ENCODE measurements around the gene LRRC3C. TPM values are rescaled to one million over a fixed set of nuclear protein-coding genes. Genes with fewer than 3 reads are reported as not detected.
"Not testable (repeated sequence)": the region's sequence is repeated elsewhere in the genome, so short reads cannot be mapped to it uniquely, and the experiment has no call there.

LRRC3C gene
- polyA plus RNA-seq, 3 donors = not detected

GRCh38 chr17:39946551-39947330 is 19.2 kb downstream of the LRRC3C start:
- Histone ChIP-seq H3K4me3 (replicated peaks in 1 of 3; ENCODE audit: low read depth in 2 of 3, low read length in 3 of 3) (no peak overlapping the region), H3K9me3 (replicated peaks in 1 of 2; ENCODE audit: control insufficient read depth in 1 of 2, insufficient read depth in 1 of 2, low read length in 2 of 2) (no peaks in the 10 kb centered on the region), H4K20me1 (ENCODE audit: insufficient read depth, low read length) (no peaks in the 10 kb centered on the region), H2AFZ (ENCODE audit: insufficient read depth, low read depth, low read length, poor library complexity, severe bottlenecking) (no peak overlapping the region), H3K4me2 (replicated peaks; ENCODE audit: extremely low read depth, low read length, poor library complexity, severe bottlenecking) (no peak overlapping the region), H3K4me1 (ENCODE audit: control insufficient read depth in 1 of 2, insufficient read depth in 2 of 2, low read length in 2 of 2) (no peaks in the 10 kb centered on the region), H3K79me2 (ENCODE audit: insufficient read depth, low read length) (no peaks in the 10 kb centered on the region), H3K9ac (ENCODE audit: insufficient read depth, low read length, poor library complexity, severe bottlenecking) (no peak overlapping the region), H3K27me3 (ENCODE audit: control insufficient read depth in 2 of 2, insufficient read depth in 2 of 2, low read length in 2 of 2) (no peaks in the 10 kb centered on the region), H3K27ac (ENCODE audit: low read depth in 1 of 2, low read length in 2 of 2) (no peak overlapping the region), H3K36me3 (replicated peaks in 1 of 2; ENCODE audit: control insufficient read depth in 1 of 2, insufficient read depth in 2 of 2, low read length in 2 of 2) (no peaks in the 10 kb centered on the region)
- no peak overlapping the region for H3K27ac Mint-ChIP-seq
- H3K36me3 Mint-ChIP-seq = no peaks in the 10 kb centered on the region
- H3K4me3 Mint-ChIP-seq = no peak overlapping the region
- peaks cover 7% of the 10 kb centered on the region for H3K4me1 Mint-ChIP-seq
- no peak for DNase-seq
- H3K9me3 Mint-ChIP-seq = peaks cover 0 to 1% (median 0%) of the 10 kb centered on the region in 7 donors
- 94% methylated on average over 7 of the region's 15 CpGs for WGBS (ENCODE audit: insufficient coverage)
- intact Hi-C loops (cut with micrococcal nuclease) = no loop called here
- peaks cover 4 to 13% (median 8%) of the 10 kb centered on the region in 3 donors for H3K27me3 Mint-ChIP-seq (ENCODE audit: low read depth in 3 of 3)
- TF ChIP-seq, protein P1, sequence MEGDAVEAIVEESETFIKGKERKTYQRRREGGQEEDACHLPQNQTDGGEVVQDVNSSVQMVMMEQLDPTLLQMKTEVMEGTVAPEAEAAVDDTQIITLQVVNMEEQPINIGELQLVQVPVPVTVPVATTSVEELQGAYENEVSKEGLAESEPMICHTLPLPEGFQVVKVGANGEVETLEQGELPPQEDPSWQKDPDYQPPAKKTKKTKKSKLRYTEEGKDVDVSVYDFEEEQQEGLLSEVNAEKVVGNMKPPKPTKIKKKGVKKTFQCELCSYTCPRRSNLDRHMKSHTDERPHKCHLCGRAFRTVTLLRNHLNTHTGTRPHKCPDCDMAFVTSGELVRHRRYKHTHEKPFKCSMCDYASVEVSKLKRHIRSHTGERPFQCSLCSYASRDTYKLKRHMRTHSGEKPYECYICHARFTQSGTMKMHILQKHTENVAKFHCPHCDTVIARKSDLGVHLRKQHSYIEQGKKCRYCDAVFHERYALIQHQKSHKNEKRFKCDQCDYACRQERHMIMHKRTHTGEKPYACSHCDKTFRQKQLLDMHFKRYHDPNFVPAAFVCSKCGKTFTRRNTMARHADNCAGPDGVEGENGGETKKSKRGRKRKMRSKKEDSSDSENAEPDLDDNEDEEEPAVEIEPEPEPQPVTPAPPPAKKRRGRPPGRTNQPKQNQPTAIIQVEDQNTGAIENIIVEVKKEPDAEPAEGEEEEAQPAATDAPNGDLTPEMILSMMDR (IDR thresholded peaks at IDR 0.05) = no peak

- H3K27me3 Mint-ChIP-seq (ENCODE audit: low read depth in 3 of 3) = peaks cover 6 to 16% (median 8%) of the 10 kb centered on the region in 3 donors
- intact Hi-C loops (cut with micrococcal nuclease); H3K27ac ChIP-seq (ENCODE audit: low read depth in 1 of 2, low read length in 2 of 2); H3K36me3 ChIP-seq (replicated peaks in 1 of 2; ENCODE audit: control insufficient read depth in 1 of 2, insufficient read depth in 2 of 2, low read length in 2 of 2); H3K79me2 ChIP-seq (ENCODE audit: insufficient read depth, low read length); DNase-seq; H3K4me1 ChIP-seq (ENCODE audit: control insufficient read depth in 1 of 2, insufficient read depth in 2 of 2, low read length in 2 of 2); H3K27me3 ChIP-seq (ENCODE audit: control insufficient read depth in 2 of 2, insufficient read depth in 2 of 2, low read length in 2 of 2); H3K27ac Mint-ChIP-seq; H3K4me2 ChIP-seq (replicated peaks; ENCODE audit: extremely low read depth, low read length, poor library complexity, severe bottlenecking); H3K4me3 Mint-ChIP-seq; H3K9ac ChIP-seq (ENCODE audit: insufficient read depth, low read length, poor library complexity, severe bottlenecking); H4K20me1 ChIP-seq (ENCODE audit: insufficient read depth, low read length); H3K36me3 Mint-ChIP-seq; H3K9me3 ChIP-seq (replicated peaks in 1 of 2; ENCODE audit: control insufficient read depth in 1 of 2, insufficient read depth in 1 of 2, low read length in 2 of 2); H3K4me3 ChIP-seq (replicated peaks in 1 of 3; ENCODE audit: low read depth in 2 of 3, low read length in 3 of 3); H2AFZ ChIP-seq (ENCODE audit: insufficient read depth, low read depth, low read length, poor library complexity, severe bottlenecking); H3K9me3 Mint-ChIP-seq: not testable (repeated sequence)
- 86% methylated on average over 4 of the region's 5 CpGs for WGBS (ENCODE audit: insufficient coverage)
- H3K4me1 Mint-ChIP-seq = peaks cover 17% of the 10 kb centered on the region
Measured at GRCh38 chr17:39948489-39948828, 20.9 kb downstream of the LRRC3C start.
